IPS-15b (cell line): ENCODE measurements around the gene PLXNA2.

ENCODE experiments used
- H3K27me3 ChIP-seq: one replicate; pipeline ENCODE4 v1.6.1; 2013; ENCODE audit warnings: low read length; ENCODE audit not compliant: control insufficient read depth, insufficient read depth
- H3K36me3 ChIP-seq: one replicate; pipeline ENCODE4 v1.6.1; 2013; ENCODE audit warnings: low read length; ENCODE audit not compliant: control insufficient read depth, insufficient read depth
- H3K4me1 ChIP-seq: one replicate; pipeline ENCODE4 v1.6.1; 2013; ENCODE audit warnings: mild to moderate bottlenecking, low read length; ENCODE audit not compliant: control insufficient read depth, insufficient read depth
- H3K4me3 ChIP-seq: one replicate; pipeline ENCODE4 v1.5.1; 2013; ENCODE audit warnings: low read depth, low read length
- H3K9ac ChIP-seq: one replicate; pipeline ENCODE4 v1.6.1; 2013; ENCODE audit warnings: low read depth, mild to moderate bottlenecking, low read length
- H3K9me3 ChIP-seq: one replicate; pipeline ENCODE4 v1.6.1; 2013; ENCODE audit warnings: mild to moderate bottlenecking, low read length; ENCODE audit not compliant: control insufficient read depth, insufficient read depth

Gene PLXNA2

DNA sequence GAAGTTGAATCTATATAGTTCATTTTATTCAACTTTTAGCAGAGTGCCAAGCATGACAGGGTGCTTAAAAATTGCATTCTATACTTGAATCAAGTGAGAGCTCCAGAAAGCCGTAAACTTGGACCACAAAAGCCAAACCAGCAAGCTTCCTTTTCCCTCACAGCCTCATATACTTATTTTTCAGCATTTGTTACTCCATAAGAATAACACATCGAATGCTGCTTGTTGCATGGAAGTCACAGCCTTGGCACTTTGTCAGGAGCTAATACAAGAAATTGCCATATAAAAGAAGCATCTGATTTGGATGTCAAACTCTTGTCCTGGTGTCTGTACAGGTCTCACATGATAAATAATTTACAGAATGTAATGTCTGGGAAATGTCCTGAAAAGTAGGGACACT lies 87.4 kb downstream of the PLXNA2 start:
- H3K4me1 ChIP-seq: peaks cover 16% of the 10 kb centered on the region

DNA sequence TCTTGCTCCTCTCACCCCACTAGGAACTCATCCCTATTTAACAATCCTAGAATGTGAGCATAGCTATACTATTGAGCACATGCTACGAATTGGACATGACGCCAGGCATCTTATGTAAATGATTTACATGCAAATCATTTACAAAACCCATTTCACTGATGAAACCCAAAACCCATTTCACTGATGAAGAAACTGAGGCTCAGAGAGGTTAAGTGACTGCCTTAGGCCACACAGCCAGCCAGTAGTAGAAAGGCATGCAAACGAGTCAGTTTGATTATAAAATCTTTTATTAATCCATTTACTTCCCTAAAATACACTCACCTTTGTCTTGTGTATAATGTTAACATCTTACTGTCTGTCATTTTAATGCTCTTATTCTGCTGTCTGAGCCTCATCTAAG lies 87.9 kb downstream of the PLXNA2 start:
- Histone ChIP-seq H3K4me1 (peaks cover 13% of the 10 kb centered on the region), H3K9me3 (no peaks in the 10 kb centered on the region), H3K4me3 (no peak overlapping the region)

More for the DNA sequence above, 87.4 kb downstream of the PLXNA2 start:
- Histone ChIP-seq H3K36me3 (no peaks in the 10 kb centered on the region), H3K9ac (no peak overlapping the region), H3K9me3 (no peaks in the 10 kb centered on the region), H3K4me3 (no peak overlapping the region), H3K27me3 (no peaks in the 10 kb centered on the region)

DNA sequence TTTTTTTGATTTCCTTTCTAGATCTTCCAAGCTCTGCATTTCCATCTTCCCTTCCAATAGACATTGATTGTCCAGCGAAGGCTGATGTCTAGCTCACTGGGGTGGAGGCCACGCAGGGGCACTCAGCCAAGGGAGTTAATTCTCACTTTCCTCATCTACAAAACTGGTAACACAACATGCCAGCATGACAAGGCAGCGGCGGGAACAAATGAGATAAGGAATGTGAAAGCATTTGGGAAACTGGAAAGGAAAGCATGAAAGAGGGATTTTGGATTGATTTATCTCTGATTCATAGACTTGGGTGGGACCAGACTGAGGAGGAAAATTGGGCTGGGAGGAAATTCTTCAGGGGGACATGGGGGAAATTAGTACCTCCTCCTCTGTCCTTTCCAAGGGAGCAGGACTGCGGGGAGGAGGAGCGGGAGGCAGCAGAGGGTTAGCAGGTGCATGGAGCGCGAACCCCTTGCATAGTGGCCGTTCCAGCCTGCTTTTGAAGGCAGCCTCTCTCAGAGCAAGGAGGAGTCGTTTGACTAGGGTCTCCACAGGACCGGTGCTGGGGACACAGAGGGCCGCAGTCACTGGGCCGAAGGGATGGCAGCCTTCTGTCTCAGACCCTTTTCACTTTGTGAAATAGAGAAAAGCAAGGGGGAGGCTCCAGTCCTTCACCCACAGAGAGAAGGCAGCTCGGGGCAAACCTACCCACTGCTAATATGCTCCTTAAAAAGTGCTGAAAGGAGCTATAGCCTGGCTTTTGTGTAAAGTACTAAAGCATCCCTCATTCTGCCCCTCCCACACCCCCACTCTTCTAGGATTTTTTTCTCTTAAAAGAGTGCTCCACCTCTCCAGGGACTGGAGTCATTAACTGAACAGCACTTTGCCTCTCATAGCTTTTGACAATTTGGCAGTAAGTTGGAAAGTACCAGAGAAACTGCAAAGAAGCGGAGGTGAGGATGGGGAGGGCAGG lies 89.2 kb downstream of the PLXNA2 start:
- Histone ChIP-seq H3K4me3 (no peak overlapping the region), H3K27me3 (no peaks in the 10 kb centered on the region), H3K9ac (no peak overlapping the region), H3K9me3 (no peaks in the 10 kb centered on the region), H3K4me1 (peaks cover 8% of the 10 kb centered on the region), H3K36me3 (no peaks in the 10 kb centered on the region)

More for the DNA sequence above, 87.9 kb downstream of the PLXNA2 start:
- no peaks in the 10 kb centered on the region for H3K27me3 ChIP-seq
- H3K9ac ChIP-seq: no peak overlapping the region
- no peaks in the 10 kb centered on the region for H3K36me3 ChIP-seq

DNA sequence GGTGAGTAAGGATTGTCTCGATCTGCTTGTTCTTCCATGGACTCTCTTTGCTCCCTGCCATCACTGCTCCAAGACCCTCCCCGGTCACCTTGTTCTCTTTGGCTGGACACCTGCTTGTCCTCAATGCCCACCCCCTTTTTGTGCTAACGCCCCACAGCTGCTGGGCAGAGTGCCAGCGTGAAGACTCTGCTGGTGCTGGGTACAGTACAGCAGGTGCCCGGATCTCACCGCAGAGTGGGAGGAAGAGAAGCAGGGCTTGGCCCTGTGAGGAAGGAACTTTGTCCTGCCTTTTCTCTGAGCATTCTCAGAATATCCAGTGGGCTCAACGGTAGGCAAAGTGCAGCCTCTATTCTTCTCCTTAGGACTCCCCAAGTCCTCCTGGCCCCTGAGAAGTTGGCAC lies 90.1 kb downstream of the PLXNA2 start:
- Histone ChIP-seq H3K4me1 (peaks cover 8% of the 10 kb centered on the region), H3K27me3 (no peaks in the 10 kb centered on the region), H3K4me3 (no peak overlapping the region), H3K36me3 (no peaks in the 10 kb centered on the region), H3K9ac (no peak overlapping the region), H3K9me3 (no peaks in the 10 kb centered on the region)

- no peak overlapping the region for H3K4me3 ChIP-seq
- H3K27me3 ChIP-seq: no peaks in the 10 kb centered on the region
- no peaks in the 10 kb centered on the region for H3K9me3 ChIP-seq
- H3K9ac ChIP-seq: no peak overlapping the region
- peaks cover 5% of the 10 kb centered on the region for H3K4me1 ChIP-seq
- H3K36me3 ChIP-seq: no peaks in the 10 kb centered on the region
These were observed 90.8 kb downstream of the PLXNA2 start for GRCh38 chr1:208153386-208153785.

- Histone ChIP-seq H3K27me3 (no peaks in the 10 kb centered on the region), H3K4me3 (no peak overlapping the region)
These were observed 92.2 kb downstream of the PLXNA2 start for GRCh38 chr1:208151728-208152598.

DNA sequence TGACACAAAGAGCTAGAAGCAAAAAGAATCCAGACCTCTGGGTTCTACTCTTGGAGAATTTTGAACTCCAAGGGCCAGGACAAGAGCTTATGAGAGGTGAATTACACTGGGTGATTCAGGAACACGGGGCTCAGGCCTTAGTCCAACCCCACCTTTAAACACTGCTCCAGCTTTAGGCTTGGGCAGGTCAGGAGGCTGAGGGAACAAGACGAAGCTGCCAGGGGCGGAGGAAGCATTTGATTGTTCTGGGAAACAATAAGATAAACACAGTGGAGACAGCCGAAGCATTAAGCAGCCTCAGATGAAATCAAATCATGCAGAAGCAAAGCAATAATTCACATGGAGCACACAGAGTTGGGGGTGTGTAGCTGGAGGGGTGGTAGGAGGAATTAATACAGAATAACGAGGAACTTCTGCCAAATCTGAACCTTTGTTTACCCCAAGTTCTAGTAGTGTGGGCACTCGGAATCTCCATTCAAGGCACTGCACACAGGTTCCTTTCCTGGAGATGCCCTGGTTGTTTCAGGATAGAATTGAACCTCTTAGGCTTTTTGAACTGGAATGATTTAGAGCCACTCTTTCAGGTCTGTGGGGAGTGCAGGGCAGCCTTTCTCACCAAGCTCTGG lies 93.2 kb downstream of the PLXNA2 start:
- Histone ChIP-seq H3K9me3 (no peaks in the 10 kb centered on the region), H3K4me3 (no peak overlapping the region), H3K27me3 (no peaks in the 10 kb centered on the region), H3K36me3 (no peaks in the 10 kb centered on the region), H3K4me1 (peaks cover 5% of the 10 kb centered on the region), H3K9ac (no peak overlapping the region)

More at GRCh38 chr1:208151728-208152598, 92.2 kb downstream of the PLXNA2 start:
- no peaks in the 10 kb centered on the region for H3K9me3 ChIP-seq
- peaks cover 5% of the 10 kb centered on the region for H3K4me1 ChIP-seq
- H3K9ac ChIP-seq: no peak overlapping the region
- no peaks in the 10 kb centered on the region for H3K36me3 ChIP-seq

GRCh38 chr1:208149776-208150514 lies 94.2 kb downstream of the PLXNA2 start:
- no peaks in the 10 kb centered on the region for H3K9me3 ChIP-seq
- H3K4me1 ChIP-seq: peaks cover 10% of the 10 kb centered on the region
- H3K36me3 ChIP-seq: no peaks in the 10 kb centered on the region
- no peak overlapping the region for H3K9ac ChIP-seq
- no peak overlapping the region for H3K4me3 ChIP-seq
- H3K27me3 ChIP-seq: no peaks in the 10 kb centered on the region

DNA sequence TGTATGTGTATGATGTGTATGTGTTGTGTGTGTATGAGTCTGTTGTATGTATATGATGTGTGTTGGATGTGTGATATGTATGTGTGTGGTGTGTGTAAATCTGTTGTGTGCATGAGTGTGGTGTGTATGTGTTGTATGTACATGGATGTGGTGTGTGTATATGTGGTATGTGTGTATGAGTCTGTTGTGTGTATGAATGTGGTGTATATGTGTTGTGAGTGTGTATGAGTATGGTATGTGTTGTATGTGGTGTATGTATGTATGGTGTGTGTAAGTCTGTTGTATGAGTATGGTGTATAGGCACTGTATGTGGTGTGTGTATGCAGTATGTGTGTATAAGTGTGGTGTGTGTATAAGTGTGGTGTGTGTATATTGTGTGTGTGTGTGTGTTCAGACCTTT lies 95.0 kb downstream of the PLXNA2 start:
- no peak overlapping the region for H3K9ac ChIP-seq

GRCh38 chr1:208148380-208148779 lies 95.8 kb downstream of the PLXNA2 start:
- Histone ChIP-seq H3K27me3 (no peaks in the 10 kb centered on the region), H3K9ac (no peak overlapping the region), H3K9me3 (no peaks in the 10 kb centered on the region), H3K4me1 (peaks cover 14% of the 10 kb centered on the region), H3K4me3 (no peak overlapping the region), H3K36me3 (no peaks in the 10 kb centered on the region)

More for the DNA sequence above, 95.0 kb downstream of the PLXNA2 start:
- peaks cover 14% of the 10 kb centered on the region for H3K4me1 ChIP-seq
- no peaks in the 10 kb centered on the region for H3K27me3 ChIP-seq
- no peaks in the 10 kb centered on the region for H3K9me3 ChIP-seq
- H3K36me3 ChIP-seq: no peaks in the 10 kb centered on the region
- no peak overlapping the region for H3K4me3 ChIP-seq

- Histone ChIP-seq H3K27me3 (no peaks in the 10 kb centered on the region), H3K9me3 (no peaks in the 10 kb centered on the region), H3K9ac (no peak overlapping the region), H3K4me3 (no peak overlapping the region), H3K4me1 (peaks cover 14% of the 10 kb centered on the region), H3K36me3 (no peaks in the 10 kb centered on the region)
These were observed 97.5 kb downstream of the PLXNA2 start for GRCh38 chr1:208146650-208147049.
